Measurements from ENCODE around the gene ASTN2. TPM values are rescaled to one million over a fixed set of nuclear protein-coding genes. Genes with fewer than 3 reads are reported as not detected.

ASTN2 gene
- total and polyA plus RNA-seq, 2 donors (not counting 3 experiments of a cell fraction or from before 2014, with no cell fraction given): 1.0 to 1.9 TPM

GRCh38 chr9:117317192-117317591, 97.7 kb downstream of the ASTN2 start:
- Histone ChIP-seq H3K9ac (replicated peaks; ENCODE audit: extremely low read depth, insufficient read depth, low read length) (no peak overlapping the region), H3K4me1 (ENCODE audit: control insufficient read depth, extremely low read depth, insufficient read depth, low read length) (no peaks in the 10 kb centered on the region), H3K79me2 (ENCODE audit: control insufficient read depth, insufficient read depth, low read length) (no peaks in the 10 kb centered on the region), H3K4me2 (ENCODE audit: insufficient read depth, low read length) (no peak overlapping the region), H3K9me1 (replicated peaks; ENCODE audit: control insufficient read depth, extremely low read depth, insufficient read depth, low read length) (no peaks in the 10 kb centered on the region), H3K9me3 (replicated peaks; ENCODE audit: control insufficient read depth, insufficient read depth, low read length) (peaks cover 2% of the 10 kb centered on the region), H2AFZ (ENCODE audit: low read depth, low read length) (no peak overlapping the region), H3K4me3 (replicated peaks in 1 of 3; ENCODE audit: insufficient read depth in 1 of 3, low read depth in 1 of 3, low read length in 3 of 3) (no peak overlapping the region), H3K36me3 (ENCODE audit: control insufficient read depth in 2 of 2, extremely low read depth in 1 of 2, insufficient read depth in 2 of 2, low read length in 2 of 2) (no peaks in the 10 kb centered on the region), H4K20me1 (replicated peaks; ENCODE audit: control insufficient read depth, extremely low read depth, insufficient read depth, low read length) (no peaks in the 10 kb centered on the region), H3K27ac (ENCODE audit: insufficient read depth, low read depth, low read length) (no peak overlapping the region), H3K27me3 (ENCODE audit: control insufficient read depth in 2 of 2, insufficient read depth in 2 of 2, low read length in 2 of 2) (no peaks in the 10 kb centered on the region)
- FAIRE-seq: no peak
- DNase-seq (ENCODE audit: low read depth, low spot score): no peak
- TF ChIP-seq POLR2AphosphoS5 (IDR thresholded peaks at IDR 0.05; ENCODE audit: insufficient read depth, low read depth, low read length) (no peak), JUN (IDR thresholded peaks at IDR 0.05; ENCODE audit: borderline replicate concordance, insufficient read depth, insufficient read length, low read depth) (no peak), POLR2A (IDR thresholded peaks at IDR 0.05; ENCODE audit: low read depth, low read length) (no peak), CTCF (IDR thresholded peaks at IDR 0.05; ENCODE audit: extremely low read depth in 1 of 2, insufficient read depth in 1 of 2, low read depth in 1 of 2, low read length in 2 of 2) (no peak), FOS (IDR thresholded peaks at IDR 0.05; ENCODE audit: borderline replicate concordance, insufficient read depth, low read length) (no peak), EZH2 (IDR thresholded peaks at IDR 0.05; ENCODE audit: borderline replicate concordance, low read depth, low read length, severe bottlenecking) (no peak)
- TF ChIP-seq, protein P1, sequence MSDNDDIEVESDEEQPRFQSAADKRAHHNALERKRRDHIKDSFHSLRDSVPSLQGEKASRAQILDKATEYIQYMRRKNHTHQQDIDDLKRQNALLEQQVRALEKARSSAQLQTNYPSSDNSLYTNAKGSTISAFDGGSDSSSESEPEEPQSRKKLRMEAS (IDR thresholded peaks at IDR 0.05; ENCODE audit: insufficient read depth, insufficient read length): no peak
- dilution Hi-C loops (cut with MboI; ENCODE audit: extremely low pct_ligation_motif_present, low sequenced_read_pairs) (no loop called here), intact Hi-C loops (cut with micrococcal nuclease) (no loop called here)
- POLR2A ChIA-PET: no interaction called here
- CTCF ChIA-PET: no interaction called here
- BruUV-seq (replicated peaks): no TSS peak

All from endothelial cell of umbilical vein (primary cell).